ENCODE data around the gene ZFPM1.

ZFPM1 gene

GRCh38 chr16:88532434-88533241 lies 79.6 kb downstream of the ZFPM1 start:
- DNase-seq: no peak

- DNase-seq: no peak
These were observed 80.4 kb downstream of the ZFPM1 start for GRCh38 chr16:88533381-88533917.

DNA sequence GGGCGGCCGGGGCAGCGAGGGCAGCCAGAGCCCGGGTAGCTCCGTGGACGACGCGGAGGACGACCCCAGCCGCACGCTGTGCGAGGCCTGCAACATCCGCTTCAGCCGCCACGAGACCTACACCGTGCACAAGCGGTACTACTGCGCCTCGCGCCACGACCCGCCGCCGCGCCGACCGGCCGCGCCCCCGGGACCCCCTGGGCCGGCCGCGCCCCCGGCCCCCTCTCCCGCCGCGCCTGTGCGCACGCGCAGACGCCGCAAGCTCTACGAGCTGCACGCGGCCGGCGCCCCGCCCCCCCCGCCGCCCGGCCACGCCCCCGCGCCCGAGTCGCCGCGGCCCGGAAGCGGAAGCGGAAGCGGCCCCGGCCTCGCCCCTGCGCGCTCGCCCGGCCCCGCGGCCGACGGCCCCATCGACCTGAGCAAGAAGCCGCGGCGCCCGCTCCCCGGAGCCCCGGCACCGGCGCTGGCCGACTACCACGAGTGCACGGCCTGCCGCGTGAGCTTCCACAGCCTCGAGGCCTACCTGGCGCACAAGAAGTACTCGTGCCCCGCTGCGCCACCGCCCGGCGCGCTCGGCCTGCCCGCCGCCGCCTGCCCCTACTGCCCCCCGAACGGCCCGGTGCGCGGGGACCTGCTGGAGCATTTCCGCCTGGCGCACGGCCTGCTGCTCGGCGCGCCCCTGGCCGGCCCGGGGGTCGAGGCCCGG lies 81.0 kb downstream of the ZFPM1 start:
- DNase-seq: no peak

DNA sequence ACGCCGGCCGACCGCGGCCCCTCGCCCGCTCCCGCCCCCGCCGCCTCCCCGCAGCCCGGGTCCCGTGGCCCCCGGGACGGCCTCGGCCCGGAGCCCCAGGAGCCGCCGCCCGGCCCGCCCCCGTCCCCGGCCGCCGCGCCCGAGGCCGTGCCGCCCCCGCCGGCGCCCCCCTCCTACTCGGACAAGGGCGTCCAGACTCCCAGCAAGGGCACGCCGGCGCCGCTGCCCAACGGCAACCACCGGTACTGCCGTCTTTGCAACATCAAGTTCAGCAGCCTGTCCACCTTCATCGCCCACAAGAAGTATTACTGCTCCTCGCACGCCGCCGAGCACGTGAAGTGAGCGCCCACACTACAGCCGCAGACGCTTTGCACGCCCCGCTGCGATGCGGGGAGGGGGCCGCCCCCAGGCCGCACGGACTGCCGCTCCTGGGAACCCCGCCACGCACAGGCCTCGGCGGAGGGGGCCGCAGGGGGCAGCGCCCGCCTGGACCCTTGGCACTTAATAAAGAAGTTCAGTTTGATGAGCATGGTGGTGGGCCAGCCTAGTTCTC lies 81.6 kb downstream of the ZFPM1 start:
- DNase-seq: no peak

DNA sequence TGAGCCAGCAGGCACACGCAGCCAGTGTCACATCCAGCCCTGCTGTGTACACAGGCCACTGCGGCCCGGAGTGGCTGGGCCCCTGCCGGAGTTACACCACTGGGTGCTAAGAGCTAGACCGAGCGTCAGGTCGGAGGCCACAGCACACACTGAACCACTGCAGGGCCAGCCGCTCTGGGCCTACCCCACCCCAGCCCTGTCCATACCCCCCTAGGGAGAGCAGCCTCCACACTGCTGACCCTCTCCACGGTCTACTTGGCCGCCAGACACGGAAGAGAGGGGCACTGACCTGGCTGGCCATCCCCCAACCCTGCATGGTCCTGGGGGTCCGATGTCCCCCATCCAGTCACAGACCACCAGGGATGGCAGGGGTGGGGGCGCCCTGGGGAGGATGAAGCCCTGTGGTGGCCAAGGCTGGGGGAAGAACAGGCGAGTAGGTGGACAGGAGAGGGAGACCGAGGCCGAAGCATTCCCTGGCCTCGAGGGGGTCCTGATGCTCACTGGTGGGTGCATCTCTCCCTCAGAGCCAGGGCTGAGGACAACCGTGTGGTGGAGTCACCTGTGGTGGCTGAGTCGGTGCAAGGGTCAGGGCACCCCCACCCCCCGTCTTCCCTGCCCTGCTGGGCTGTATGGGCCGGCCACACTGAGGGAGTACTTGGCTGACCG lies 82.2 kb downstream of the ZFPM1 start:
- DNase-seq: no peak

- no peak for DNase-seq
These were observed 82.8 kb downstream of the ZFPM1 start for GRCh38 chr16:88535857-88536222.

DNA sequence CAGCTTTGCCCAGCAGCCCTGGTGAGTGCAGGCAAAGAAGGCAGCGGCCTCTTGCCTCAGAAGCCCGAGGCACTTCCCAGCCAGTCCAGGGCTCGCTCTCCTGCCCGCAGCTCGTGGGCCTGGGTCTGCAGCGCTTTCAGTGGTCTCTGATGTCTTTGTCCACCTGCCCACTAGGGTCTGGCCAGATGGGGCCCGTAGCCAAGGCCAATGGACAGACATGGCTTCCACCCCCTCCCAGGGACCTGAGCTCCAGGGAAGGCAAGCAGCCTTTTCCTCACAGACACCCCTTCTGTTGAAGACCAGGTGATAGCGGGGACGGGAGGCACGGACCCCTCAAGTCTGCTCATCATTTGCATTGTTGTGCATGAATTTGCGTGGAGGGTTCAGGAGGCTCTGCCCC lies 83.4 kb downstream of the ZFPM1 start:
- DNase-seq: no peak

DNA sequence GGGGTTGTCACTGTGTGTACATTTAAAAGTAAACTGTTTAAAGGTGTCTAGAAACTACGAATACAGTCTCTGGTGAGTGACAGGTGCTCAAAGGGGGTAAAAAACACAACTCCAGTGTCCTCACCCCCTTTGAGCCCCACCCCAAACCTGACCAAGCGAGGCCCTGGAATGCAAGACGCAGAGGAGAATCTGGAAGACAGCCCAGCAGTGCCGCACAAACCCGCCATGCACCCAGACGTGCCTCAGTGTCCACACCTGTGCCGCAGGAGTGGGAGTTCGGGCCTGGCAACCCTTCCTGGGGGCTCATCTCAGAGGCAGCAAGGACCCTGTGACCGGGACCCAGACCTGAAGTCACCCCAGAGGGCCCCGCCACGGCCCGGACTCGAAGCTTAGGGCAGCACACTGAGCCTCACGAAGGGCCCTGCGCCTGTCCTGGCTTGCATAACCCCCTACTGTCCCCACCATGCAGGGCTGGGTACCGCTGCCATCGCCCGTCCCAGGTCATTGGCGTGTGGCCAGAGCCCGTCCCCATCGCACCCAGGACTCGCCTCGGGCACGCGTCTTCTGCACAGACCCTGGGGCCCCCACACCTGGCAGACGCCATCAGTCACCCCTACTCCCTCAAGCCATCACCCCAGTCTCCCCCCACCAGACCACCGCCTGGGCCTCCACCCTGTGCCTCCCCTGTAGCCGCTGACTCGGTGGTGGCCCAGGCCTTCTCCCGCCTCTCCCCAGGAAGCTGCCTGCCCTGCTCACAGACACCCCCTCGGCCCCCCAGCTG lies 84.1 kb downstream of the ZFPM1 start:
- no peak for DNase-seq

DNA sequence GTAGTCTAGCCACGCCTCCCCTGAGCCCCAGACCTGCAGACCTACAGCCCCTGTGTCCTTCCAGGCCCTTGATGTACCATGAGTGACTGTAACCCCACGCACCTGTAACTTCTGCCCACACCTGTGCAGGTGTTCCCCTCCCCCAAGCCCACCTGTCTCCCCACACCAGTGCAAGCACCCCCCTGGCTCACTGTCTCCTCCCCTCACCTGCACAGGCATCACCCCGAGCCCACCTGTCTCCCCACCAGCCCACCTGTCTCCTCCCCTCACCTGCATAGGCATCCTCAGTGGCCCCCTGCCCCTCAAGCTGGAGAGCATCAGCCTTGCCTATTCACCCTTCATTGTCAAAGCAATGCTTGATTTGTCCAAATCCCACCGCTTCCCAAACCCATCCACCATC lies 84.8 kb downstream of the ZFPM1 start:
- DNase-seq: no peak

GRCh38 chr16:88538366-88539060 lies 85.4 kb downstream of the ZFPM1 start:
- no peak for DNase-seq

DNA sequence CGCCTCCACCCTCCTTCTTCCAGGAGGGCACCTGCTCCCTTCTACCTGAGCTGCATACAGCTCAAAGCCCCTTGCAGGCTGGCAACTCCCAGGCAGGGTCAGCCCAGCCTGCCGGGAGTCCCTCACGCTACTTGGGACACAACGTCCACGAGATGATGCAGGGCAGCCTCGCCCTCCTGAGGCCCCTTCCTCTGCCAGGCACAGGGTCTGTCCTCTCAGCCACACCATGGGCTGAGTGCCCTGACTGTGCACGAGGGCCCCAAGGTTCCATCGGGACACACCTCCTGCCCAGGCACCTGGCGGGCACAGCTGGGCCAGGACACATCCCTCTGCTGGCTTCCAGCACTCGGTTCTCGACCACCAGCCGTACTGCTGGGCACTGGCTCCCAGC lies 86.2 kb downstream of the ZFPM1 start:
- no peak for DNase-seq

GRCh38 chr16:88539652-88540345 lies 86.7 kb downstream of the ZFPM1 start:
- no peak for DNase-seq

GRCh38 chr16:88540346-88540977 lies 87.4 kb downstream of the ZFPM1 start:
- no peak for DNase-seq

DNA sequence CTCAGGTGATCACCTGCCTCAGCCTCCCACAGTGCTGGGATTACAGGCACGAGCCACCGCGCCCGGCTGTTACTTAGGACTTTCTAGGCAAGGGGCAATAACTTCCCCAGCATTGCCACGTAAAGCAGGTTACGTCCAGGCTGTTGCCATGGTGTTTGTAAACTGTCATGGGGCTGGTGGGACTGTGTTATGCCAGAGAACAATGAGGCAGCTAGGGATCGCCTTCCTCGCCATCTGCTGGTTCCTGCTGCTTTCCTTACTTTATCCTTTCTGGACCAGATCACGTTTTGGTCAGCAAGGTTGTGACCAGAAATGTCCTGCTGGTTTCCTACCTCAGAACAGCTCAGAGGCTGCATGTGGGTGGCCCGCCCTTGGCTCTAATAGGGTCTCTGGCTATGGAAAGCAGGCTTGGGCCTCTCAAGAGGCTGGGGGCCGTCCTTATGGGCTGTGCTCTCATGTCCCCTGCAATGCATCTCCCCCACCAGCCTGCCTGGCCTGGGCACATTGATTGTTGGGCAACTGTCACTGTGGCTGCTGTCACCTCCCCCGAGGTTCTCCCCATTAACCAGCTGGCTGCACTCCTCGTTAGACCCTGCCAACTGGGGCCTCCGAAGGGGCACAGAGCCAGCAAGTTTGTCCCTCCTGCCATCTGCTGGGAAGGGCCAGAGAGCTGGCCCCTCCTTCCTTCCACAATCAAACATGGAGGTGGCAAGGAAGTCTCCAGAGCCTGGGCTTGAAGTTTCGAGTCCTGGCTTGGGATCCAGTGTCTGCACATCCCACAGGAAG lies 88.9 kb downstream of the ZFPM1 start:
- no peak for DNase-seq

DNA sequence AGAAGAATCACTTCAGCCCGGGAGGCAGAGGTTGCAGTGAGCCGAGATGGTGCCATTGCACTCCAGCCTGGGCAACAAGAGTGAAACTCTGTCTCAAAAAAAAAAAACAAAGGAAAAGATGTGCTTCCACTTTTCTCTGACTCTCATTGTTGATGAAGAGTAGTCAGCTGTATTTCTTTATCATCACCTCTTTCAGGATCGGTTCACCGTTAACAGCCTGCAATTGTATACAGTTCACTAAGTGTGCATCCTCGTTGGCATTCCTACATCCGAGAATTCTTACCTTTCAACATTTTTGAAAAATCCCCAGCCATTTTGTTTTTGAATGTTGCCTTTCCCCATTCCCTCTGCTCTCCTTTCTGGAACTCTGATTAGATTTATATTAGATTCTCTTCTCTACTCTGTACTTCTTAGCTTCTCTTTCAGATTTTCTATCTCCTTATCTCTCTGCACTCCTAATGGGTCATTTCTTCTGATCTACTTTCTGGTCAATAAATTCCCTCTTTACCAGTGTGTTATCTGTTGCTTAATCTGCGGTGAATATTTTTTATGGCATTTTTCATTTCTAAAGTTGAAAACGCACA lies 90.2 kb downstream of the ZFPM1 start:
- no peak for DNase-seq

DNA sequence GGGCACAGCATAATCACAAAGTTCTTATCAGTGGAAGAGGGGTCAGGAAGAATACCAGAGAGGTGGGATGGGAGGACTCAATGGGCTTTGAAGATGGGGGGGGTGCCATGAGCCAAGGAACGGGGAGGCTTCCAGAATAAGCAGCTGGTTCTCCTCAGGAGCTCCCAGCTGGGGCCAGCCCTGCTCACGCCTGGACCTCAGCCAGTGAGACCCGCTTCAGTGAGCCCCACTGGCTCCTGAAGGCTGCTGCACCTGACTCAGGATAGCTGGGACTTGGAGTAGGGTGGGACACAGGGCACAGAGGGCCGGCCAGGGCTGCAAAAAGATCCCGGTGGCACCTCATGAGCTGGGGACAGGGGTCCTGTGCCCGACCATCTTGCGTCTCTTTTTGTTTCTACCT lies 92.7 kb downstream of the ZFPM1 start:
- DNase-seq: no peak

DNA sequence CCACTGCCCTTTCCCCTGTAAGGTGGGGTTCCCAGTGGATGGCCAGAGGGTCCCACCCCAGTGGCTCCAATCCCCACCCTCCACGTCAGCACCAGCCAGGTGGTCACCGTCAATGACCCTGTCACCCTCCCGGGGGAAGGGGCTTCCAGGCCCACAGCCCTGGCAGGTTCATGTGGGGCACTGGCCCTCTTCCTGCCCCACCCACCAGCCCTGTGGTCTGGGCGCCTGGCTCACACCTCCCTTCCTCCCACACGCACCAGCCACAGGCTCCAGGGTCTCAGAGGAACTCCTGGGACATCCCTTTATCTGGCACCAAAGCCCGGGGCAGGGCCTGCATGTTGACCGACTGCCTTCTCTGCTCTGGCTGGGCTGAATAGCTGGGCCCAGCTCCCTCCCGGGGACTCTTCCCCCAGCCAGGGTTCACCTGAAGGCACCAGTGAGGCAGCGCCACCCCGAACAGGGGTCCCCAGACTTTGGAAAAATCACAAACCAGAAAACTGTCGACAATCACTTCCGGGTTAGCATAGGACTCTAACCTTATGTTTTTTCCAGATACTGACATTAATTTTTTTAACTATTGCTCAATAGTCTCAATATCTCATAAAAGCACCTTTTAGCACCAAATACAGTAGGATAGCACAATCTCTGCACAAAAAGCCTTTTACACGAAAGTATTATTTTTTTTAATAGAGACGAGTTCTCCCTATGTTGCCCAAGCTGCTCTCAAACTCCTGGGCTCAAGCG lies 95.2 kb downstream of the ZFPM1 start:
- DNase-seq: no peak

- DNase-seq: no peak
These were observed 95.9 kb downstream of the ZFPM1 start for GRCh38 chr16:88548985-88549384.

Measured in DMS79 (cell line).